ENCODE data around the gene ZFP42. TPM values are rescaled to one million over a fixed set of nuclear protein-coding genes. Genes with fewer than 3 reads are reported as not detected.

Gene ZFP42
- total RNA-seq, 1 experiment from 2014 or later: not detected

- ATAC-seq (no peak), DNase-seq (no peak)
- ChIA-PET POLR2A (ENCODE audit: unreplicated experiment) (no interaction called here), CTCF (no interaction called here)
- Histone ChIP-seq H3K4me2 (ENCODE audit: low read length) (no peak overlapping the region), H3F3A (ENCODE audit: low read length, unreplicated experiment) (no peaks in the 10 kb centered on the region), H3K9me2 (replicated peaks; ENCODE audit: low read length) (no peaks in the 10 kb centered on the region), H3K4me3 (ENCODE audit: low read length) (no peak overlapping the region), H3K36me3 (ENCODE audit: low read depth, low read length) (no peaks in the 10 kb centered on the region), H2AFZ (ENCODE audit: low read length) (no peak overlapping the region), H3K9ac (ENCODE audit: low read length) (no peak overlapping the region), H4K20me1 (ENCODE audit: low read length) (no peaks in the 10 kb centered on the region), H3K9me3 (ENCODE audit: low read length) (no peaks in the 10 kb centered on the region), H3K79me2 (ENCODE audit: low read length) (no peaks in the 10 kb centered on the region), H3K27ac (ENCODE audit: low read length) (no peak overlapping the region), H3K27me3 (ENCODE audit: low read length) (peaks cover 20% of the 10 kb centered on the region; the same call in 1 of the 2 replicates), H3K4me1 (ENCODE audit: insufficient read depth, low read length) (no peaks in the 10 kb centered on the region)
- intact Hi-C loops (cut with micrococcal nuclease): no loop called here
- TF ChIP-seq EZH2phosphoT487 (IDR thresholded peaks at IDR 0.05; ENCODE audit: borderline replicate concordance, low read length) (no peak), EZH2 (IDR thresholded peaks at IDR 0.05; ENCODE audit: low read length, unreplicated experiment) (no peak), CTCF (conservative IDR thresholded peaks at IDR 0.05; ENCODE audit: low read depth, low read length) (no peak)
- BruUV-seq (replicated peaks): no TSS peak
Measured at GRCh38 chr4:187962926-187963325, 32.6 kb upstream of the ZFP42 start.

DNA sequence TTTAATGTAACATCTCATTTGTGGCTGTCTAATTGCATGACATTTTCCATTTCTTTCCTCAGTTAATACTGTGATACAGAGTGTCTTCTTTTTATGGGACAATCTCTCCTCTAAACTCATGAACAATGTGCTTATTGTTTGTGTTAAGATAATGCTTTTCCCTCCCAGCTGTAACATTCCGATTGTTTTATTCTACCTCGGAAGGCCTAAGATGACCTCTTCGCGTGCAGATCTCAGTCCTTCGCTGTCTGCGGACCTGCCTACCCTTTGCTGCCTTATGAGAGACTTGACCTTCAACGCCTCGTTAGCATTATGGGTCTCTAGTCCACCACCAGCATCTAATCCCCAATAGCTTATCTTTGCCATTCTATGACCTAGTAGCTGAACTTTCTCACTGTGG lies 29.8 kb upstream of the ZFP42 start:
- H3K27ac ChIP-seq (ENCODE audit: low read length): no peak overlapping the region
- ChIA-PET CTCF (no interaction called here), POLR2A (ENCODE audit: unreplicated experiment) (no interaction called here)
- no peak for ATAC-seq
- no peak overlapping the region for H3K4me2 ChIP-seq (ENCODE audit: low read length)
- TF ChIP-seq EZH2 (IDR thresholded peaks at IDR 0.05; ENCODE audit: low read length, unreplicated experiment) (no peak), CTCF (conservative IDR thresholded peaks at IDR 0.05; ENCODE audit: low read depth, low read length) (no peak), EZH2phosphoT487 (IDR thresholded peaks at IDR 0.05; ENCODE audit: borderline replicate concordance, low read length) (no peak)
- no peaks in the 10 kb centered on the region for H3K4me1 ChIP-seq (ENCODE audit: insufficient read depth, low read length)
- no peak overlapping the region for H3K4me3 ChIP-seq (ENCODE audit: low read length)
- H2AFZ ChIP-seq (ENCODE audit: low read length): no peak overlapping the region
- intact Hi-C loops (cut with micrococcal nuclease): no loop called here
- H3K9me3 ChIP-seq (ENCODE audit: low read length): no peaks in the 10 kb centered on the region
- BruUV-seq (replicated peaks): no TSS peak
- DNase-seq: no peak
- no peaks in the 10 kb centered on the region for H3K36me3 ChIP-seq (ENCODE audit: low read depth, low read length)
- H4K20me1 ChIP-seq (ENCODE audit: low read length): no peaks in the 10 kb centered on the region
- H3K27me3 ChIP-seq (ENCODE audit: low read length): peaks cover 25% of the 10 kb centered on the region; the same call in 1 of the 2 replicates
- H3K79me2 ChIP-seq (ENCODE audit: low read length): no peaks in the 10 kb centered on the region
- H3K9ac ChIP-seq (ENCODE audit: low read length): no peak overlapping the region
- H3K9me2 ChIP-seq (replicated peaks; ENCODE audit: low read length): no peaks in the 10 kb centered on the region
- H3F3A ChIP-seq (ENCODE audit: low read length, unreplicated experiment): no peaks in the 10 kb centered on the region

GRCh38 chr4:187972135-187972534 lies 23.4 kb upstream of the ZFP42 start:
- Histone ChIP-seq H3K9me2 (replicated peaks; ENCODE audit: low read length) (no peaks in the 10 kb centered on the region), H3K27me3 (ENCODE audit: low read length) (0 out of 2 replicates have a peak, but pooled peaks cover 5% of the 10 kb centered on the region), H3K4me2 (ENCODE audit: low read length) (no peak overlapping the region), H3K4me1 (ENCODE audit: insufficient read depth, low read length) (no peaks in the 10 kb centered on the region), H3K79me2 (ENCODE audit: low read length) (no peaks in the 10 kb centered on the region), H3F3A (ENCODE audit: low read length, unreplicated experiment) (no peaks in the 10 kb centered on the region), H3K36me3 (ENCODE audit: low read depth, low read length) (no peaks in the 10 kb centered on the region), H3K9ac (ENCODE audit: low read length) (no peak overlapping the region), H3K4me3 (ENCODE audit: low read length) (no peak overlapping the region), H2AFZ (ENCODE audit: low read length) (no peak overlapping the region), H4K20me1 (ENCODE audit: low read length) (no peaks in the 10 kb centered on the region), H3K27ac (ENCODE audit: low read length) (no peak overlapping the region), H3K9me3 (ENCODE audit: low read length) (no peaks in the 10 kb centered on the region)
- no peak for ATAC-seq
- intact Hi-C loops (cut with micrococcal nuclease): no loop called here
- POLR2A ChIA-PET (ENCODE audit: unreplicated experiment): no interaction called here
- TF ChIP-seq EZH2phosphoT487 (IDR thresholded peaks at IDR 0.05; ENCODE audit: borderline replicate concordance, low read length) (no peak), EZH2 (IDR thresholded peaks at IDR 0.05; ENCODE audit: low read length, unreplicated experiment) (no peak), CTCF (conservative IDR thresholded peaks at IDR 0.05; ENCODE audit: low read depth, low read length) (no peak)
- DNase-seq: no peak
- no TSS peak for BruUV-seq (replicated peaks)
- CTCF ChIA-PET: no interaction called here
